ENCODE data around the gene TMEM255B.
"Not testable (repeated sequence)": the region's sequence is repeated elsewhere in the genome, so short reads cannot be mapped to it uniquely, and the experiment has no call there.

TMEM255B gene

GRCh38 chr13:113816254-113816929 lies 57.4 kb downstream of the TMEM255B start:
- no peak for DNase-seq (ENCODE audit: low spot score)
- FAIRE-seq: no peak

- DNase-seq (ENCODE audit: low spot score) (peak; percentile 88), FAIRE-seq (peak; percentile 100)
Observed at GRCh38 chr13:113816946-113817859, 58.2 kb downstream of the TMEM255B start.

DNA sequence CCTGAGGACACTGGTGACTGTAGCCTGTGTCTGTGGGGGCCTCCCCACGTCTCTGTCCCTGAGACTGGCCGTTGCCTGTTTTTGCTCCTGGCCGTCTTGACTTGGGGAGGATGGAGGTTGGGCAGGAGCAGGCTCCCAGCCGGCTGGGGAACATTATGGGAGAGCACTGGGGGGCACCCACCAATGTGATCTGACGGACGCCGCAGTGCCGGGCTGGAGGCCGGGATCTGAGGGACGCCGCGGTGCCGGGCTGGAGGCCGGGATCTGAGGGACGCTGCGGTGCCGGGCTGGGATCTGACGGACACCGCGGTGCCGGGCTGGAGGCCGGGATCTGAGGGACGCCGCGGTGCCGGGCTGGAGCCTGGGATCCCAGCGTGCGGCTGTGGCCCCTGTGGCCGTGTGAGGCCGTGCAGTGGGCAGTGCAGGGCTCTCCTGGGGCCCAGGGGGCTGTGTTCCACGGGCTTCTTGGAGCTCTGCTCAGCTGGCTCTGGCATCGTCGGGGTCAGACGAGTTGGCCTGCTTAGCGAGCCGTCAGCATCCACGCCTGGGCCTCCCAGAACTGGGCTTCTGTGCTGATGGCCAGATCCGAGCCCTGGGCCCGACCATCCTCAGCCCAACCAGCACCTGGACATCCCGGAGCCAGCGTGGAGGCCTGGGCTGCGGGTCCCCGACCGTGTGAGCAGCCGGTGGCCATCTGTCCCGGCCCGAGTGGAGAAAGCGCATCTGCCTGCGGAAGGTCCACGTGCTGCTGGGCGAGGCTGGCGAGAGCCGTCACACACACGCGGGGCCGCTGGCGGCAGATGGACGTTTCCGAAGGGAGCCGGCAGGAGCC lies 59.0 kb downstream of the TMEM255B start:
- DNase-seq (ENCODE audit: low spot score) (no peak), FAIRE-seq (peak; percentile 66)

GRCh38 chr13:113818700-113819295 lies 59.8 kb downstream of the TMEM255B start:
- DNase-seq (ENCODE audit: low spot score) (no peak), FAIRE-seq (no peak)

- DNase-seq (ENCODE audit: low spot score) (no peak), FAIRE-seq (no peak)
Observed at GRCh38 chr13:113819341-113819730, 60.3 kb downstream of the TMEM255B start.

- DNase-seq (ENCODE audit: low spot score) (no peak), FAIRE-seq (peak; percentile 30)
Observed at GRCh38 chr13:113819731-113820715, 61.0 kb downstream of the TMEM255B start.

DNA sequence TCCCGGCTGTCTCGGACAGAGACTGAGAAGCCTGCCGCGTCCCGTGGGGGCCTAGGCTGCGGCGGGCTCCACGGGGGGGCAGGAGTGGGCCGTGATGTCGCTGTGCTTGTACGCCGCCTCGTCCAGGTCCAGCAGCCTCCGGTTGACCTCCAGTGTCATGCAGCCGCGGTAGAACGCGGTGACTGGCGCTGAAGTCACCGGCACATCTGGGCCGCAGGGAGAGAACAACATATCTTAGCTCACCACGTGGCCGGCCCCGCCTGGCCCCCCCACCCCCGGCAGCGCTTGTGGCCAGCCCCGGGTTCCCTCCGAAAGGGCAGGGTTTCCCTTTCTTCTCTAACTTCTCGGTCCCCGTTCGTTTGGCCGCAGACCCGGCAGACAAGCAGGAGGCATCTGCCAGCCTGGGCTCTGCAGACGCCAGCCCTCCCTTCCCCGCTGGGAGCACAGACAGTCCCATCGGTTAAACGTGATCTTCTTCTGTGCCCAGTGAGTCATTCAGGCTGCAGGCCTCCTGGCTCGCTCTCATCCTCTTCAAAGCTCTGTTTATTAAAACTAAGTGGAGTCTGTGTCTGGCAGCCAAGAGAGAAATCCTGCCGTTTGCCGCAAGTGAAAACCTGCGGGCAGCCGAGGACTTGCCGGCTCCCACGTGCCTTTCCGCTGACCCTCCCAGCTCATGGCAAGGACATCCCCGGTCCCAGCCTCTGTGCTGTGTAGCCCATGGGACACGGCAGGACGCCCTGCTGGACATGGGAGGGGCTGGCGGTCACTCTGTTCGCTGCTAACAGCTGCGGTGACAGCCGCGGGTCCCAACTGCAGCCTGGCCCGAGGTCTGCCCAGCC lies 62.0 kb downstream of the TMEM255B start:
- FAIRE-seq: peak; percentile 96
- DNase-seq (ENCODE audit: low spot score): peak; percentile 94

DNA sequence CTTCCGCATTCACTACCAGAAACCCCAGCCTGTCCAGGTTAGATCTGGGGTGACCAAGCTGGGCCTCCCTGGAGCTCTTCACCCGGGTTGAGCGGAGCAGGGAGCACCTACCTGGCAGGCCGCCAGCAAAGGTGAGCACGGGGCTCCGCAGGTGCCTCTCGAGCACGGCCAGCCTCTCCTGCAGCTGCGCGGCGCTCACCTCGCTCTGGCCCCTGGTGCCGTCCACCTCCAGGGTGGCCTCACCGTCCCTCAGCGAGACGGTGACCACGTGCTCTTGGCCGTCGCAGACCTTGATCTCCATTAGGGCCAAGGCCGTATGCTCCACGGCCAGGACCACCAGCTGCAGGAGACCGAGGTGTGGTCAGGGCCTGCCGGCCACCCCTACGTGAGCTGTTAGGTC lies 62.8 kb downstream of the TMEM255B start:
- no peak for DNase-seq (ENCODE audit: low spot score)
- FAIRE-seq: no peak

DNA sequence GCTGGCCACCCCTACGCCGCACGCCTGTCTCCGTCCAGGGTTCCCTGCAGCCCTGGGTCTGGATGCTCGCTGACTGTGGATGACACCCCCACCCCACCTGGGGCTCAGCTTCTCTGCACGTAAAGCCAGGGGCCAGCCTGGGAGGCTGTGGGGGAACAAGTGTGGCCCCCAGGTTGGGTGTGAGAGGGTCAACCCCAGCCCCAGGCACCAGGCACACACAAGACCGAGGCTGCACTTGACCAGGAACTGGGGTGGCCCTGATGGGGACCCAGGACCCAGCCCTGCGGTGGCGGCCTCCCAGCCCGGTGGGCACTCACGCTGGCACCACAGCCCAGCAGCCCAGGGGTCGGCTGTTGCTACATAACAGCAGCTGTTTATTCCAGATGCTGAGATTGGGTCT lies 63.2 kb downstream of the TMEM255B start:
- DNase-seq (ENCODE audit: low spot score) (no peak), FAIRE-seq (peak; percentile 66)

DNA sequence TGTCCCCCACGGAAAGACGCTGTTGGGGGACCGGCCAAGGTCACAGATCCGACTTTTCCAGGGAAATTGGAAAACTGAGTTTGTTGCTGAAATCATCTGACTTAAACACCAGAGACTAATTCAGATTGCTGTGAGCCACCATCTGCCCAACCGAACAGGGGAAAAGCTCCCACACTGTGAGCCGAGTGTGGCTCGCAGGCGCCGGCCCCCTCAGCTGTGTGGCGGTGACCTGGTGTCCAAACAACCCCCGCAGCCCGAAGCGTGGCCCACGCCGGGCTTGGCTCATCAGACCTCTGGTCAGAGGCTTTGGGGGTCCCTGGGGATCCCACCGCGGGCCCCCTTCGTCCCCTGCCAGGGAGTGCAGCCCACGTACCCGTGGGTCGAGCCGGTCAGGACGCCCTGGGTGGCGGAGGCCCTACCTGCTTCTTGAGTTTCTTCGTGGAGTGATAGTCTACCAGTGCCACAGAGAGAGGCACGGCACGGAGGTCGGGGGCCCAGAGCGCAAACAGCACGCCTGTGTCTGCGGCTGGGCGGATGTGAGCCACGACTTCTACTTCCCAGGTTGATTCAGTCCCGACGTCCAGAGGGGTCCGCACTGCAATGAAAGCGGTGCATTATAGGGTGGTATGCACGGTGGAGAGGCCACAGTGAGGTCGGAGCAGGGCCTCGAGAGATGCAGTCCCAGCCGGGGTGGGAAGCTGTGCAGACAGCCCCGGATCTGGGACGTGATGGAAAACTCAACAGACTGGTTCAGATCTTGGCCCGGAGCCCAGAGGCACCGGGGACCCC lies 64.1 kb downstream of the TMEM255B start:
- FAIRE-seq (no peak), DNase-seq (ENCODE audit: low spot score) (no peak)

GRCh38 chr13:113823771-113824170 lies 64.7 kb downstream of the TMEM255B start:
- FAIRE-seq (no peak), DNase-seq (ENCODE audit: low spot score) (no peak)

- no peak for FAIRE-seq
- no peak for DNase-seq (ENCODE audit: low spot score)
Observed at GRCh38 chr13:113825841-113826240, 66.8 kb downstream of the TMEM255B start.

GRCh38 chr13:113826446-113826845 lies 67.4 kb downstream of the TMEM255B start:
- not testable (repeated sequence) for FAIRE-seq; DNase-seq (ENCODE audit: low spot score)

GRCh38 chr13:113827021-113827420 lies 68.0 kb downstream of the TMEM255B start:
- FAIRE-seq (no peak), DNase-seq (ENCODE audit: low spot score) (no peak)

- FAIRE-seq: no peak
- DNase-seq (ENCODE audit: low spot score): no peak
Observed at GRCh38 chr13:113828282-113828825, 69.3 kb downstream of the TMEM255B start.

GRCh38 chr13:113830426-113830950 lies 71.5 kb downstream of the TMEM255B start:
- not testable (repeated sequence) for DNase-seq (ENCODE audit: low spot score); FAIRE-seq

GRCh38 chr13:113831061-113831460 lies 72.0 kb downstream of the TMEM255B start:
- no peak for DNase-seq (ENCODE audit: low spot score)
- FAIRE-seq: no peak

- peak; percentile 62 for FAIRE-seq
Observed at GRCh38 chr13:113832205-113832604, 73.2 kb downstream of the TMEM255B start.

More at GRCh38 chr13:113832205-113832604, 73.2 kb downstream of the TMEM255B start:
- no peak for DNase-seq (ENCODE audit: low spot score)
